ENCODE results near the gene ACP2. TPM values are rescaled to one million over a fixed set of nuclear protein-coding genes. Genes with fewer than 3 reads are reported as not detected.
A peak's percentile ranks its signal among the peaks of the same experiment; 100 is the strongest.

Gene ACP2
- total and polyA plus RNA-seq, 9 of the 15 experiments (the other 6 are each of a cell fraction or from before 2014, with no cell fraction given): 1.9 to 20.0 (median 11.6) TPM

GRCh38 chr11:47248664-47249377 is at the start of gene ACP2 (continued):
- peak; percentile 53 to 66 (median 55); a peak in 5 of 6 replicates for TF ChIP-seq CTCF (IDR thresholded peaks at IDR 0.05 in 2 of 3, conservative IDR thresholded peaks at IDR 0.05 in 1 of 3; ENCODE audit: insufficient read depth in 2 of 3, low read depth in 1 of 3, low read length in 3 of 3)
- no peak for TF ChIP-seq POLR3A (IDR thresholded peaks at IDR 0.05; ENCODE audit: borderline replicate concordance, extremely low read depth, insufficient read depth, insufficient read length)
- TF ChIP-seq, protein P1, sequence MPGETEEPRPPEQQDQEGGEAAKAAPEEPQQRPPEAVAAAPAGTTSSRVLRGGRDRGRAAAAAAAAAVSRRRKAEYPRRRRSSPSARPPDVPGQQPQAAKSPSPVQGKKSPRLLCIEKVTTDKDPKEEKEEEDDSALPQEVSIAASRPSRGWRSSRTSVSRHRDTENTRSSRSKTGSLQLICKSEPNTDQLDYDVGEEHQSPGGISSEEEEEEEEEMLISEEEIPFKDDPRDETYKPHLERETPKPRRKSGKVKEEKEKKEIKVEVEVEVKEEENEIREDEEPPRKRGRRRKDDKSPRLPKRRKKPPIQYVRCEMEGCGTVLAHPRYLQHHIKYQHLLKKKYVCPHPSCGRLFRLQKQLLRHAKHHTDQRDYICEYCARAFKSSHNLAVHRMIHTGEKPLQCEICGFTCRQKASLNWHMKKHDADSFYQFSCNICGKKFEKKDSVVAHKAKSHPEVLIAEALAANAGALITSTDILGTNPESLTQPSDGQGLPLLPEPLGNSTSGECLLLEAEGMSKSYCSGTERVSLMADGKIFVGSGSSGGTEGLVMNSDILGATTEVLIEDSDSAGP (CRISPR knock-in tag; IDR thresholded peaks at IDR 0.05): no peak
- TF ChIP-seq POLR2A (conservative IDR thresholded peaks at IDR 0.05): peak; percentile 94
- no peak for TF ChIP-seq ZNF764 (CRISPR knock-in tag; IDR thresholded peaks at IDR 0.05; ENCODE audit: low read depth)
- TF ChIP-seq ZNF512 (tag; IDR thresholded peaks at IDR 0.05): no peak
- 0 out of 2 replicates have a peak, but pooled peaks have one; percentile 72 for TF ChIP-seq NBN (IDR thresholded peaks at IDR 0.05; ENCODE audit: low read depth)
- TF ChIP-seq L3MBTL2 (IDR thresholded peaks at IDR 0.05): peak; percentile 73
- no peak for TF ChIP-seq ZNF354B (CRISPR knock-in tag; IDR thresholded peaks at IDR 0.05)
- TF ChIP-seq NCOA4 (IDR thresholded peaks at IDR 0.05; ENCODE audit: partially characterized antibody): no peak
- TF ChIP-seq ZNF239 (CRISPR knock-in tag; IDR thresholded peaks at IDR 0.05): peak; percentile 56
- peak; percentile 98 to 100 (median 99) for TF ChIP-seq YY1 (IDR thresholded peaks at IDR 0.05; ENCODE audit: borderline replicate concordance in 1 of 3, control insufficient read depth in 1 of 3, extremely low read depth in 1 of 3, insufficient read depth in 3 of 3, insufficient read length in 1 of 3, insufficient replicate concordance in 2 of 3, low read depth in 1 of 3, low read length in 2 of 3)
- peak; percentile 84; the same call in 1 of the 2 replicates for TF ChIP-seq PHF21A (IDR thresholded peaks at IDR 0.05; ENCODE audit: borderline replicate concordance, low read depth)
- TF ChIP-seq PYGO2 (tag; IDR thresholded peaks at IDR 0.05): no peak
- TF ChIP-seq GATA2 (CRISPR knock-in tag; IDR thresholded peaks at IDR 0.05): peak; percentile 86
- no peak; the same call in 1 of the 2 replicates for TF ChIP-seq XRCC3 (IDR thresholded peaks at IDR 0.05)
- peak; percentile 93 for TF ChIP-seq CXXC5 (CRISPR knock-in tag; IDR thresholded peaks at IDR 0.05)
- peak; percentile 94 for TF ChIP-seq NR2C1 (IDR thresholded peaks at IDR 0.05)
- TF ChIP-seq NR2C1 (tag; IDR thresholded peaks at IDR 0.05): peak; percentile 96
- TF ChIP-seq DNMT1 (IDR thresholded peaks at IDR 0.05): peak; percentile 47; the same call in 1 of the 2 replicates
- TF ChIP-seq BDP1 (IDR thresholded peaks at IDR 0.05; ENCODE audit: insufficient read depth, insufficient read length): no peak
- no peak for TF ChIP-seq OTX1 (CRISPR knock-in tag; IDR thresholded peaks at IDR 0.05)

Data from K562 (cell line).